DMS 273 treated with DMSO at 0.1 percent for 48 hours (cell line): ENCODE results near the gene UBXN11.
"Not testable (repeated sequence)": the region's sequence is repeated elsewhere in the genome, so short reads cannot be mapped to it uniquely, and the experiment has no call there.

ENCODE experiments used
- DNase-seq: peaks from one replicate; lab custom pipeline; 2025; lab: John Stamatoyannopoulos, UW

UBXN11 gene

DNA sequence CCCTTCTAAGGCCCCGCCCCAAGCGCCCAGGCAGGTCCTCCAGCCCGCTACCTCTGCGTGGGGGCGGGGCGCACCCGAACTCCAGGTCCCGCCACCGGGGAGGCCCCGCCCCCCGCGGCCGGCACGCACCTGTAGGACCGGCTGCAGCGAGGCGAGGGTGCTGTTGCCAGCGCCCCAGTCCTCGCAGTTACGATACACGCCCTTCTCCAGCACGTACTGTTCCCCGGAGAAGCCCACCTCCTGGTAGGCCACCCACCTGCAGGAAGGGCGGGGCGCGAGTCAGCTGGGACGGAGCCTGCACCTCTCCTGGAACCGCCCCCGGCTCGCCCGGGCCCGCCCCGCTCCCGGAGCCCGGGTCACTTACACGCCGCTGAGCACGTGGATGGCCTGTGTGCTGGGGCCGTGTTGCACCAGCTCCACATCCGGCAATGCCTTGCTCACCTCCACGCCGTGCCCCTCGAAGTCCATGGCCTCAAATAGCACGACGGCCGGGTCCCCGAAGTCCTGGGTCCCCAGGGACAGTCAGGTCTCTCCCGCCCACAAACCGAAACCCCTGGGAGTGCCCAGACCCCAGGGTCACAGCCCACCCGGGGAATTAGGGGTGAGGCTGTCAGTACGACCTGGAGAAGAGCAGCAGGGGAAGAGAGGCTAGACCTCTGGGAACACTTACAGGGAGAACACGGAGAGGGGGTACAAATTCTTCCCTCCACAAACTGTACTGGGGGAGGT is 30.2 kb upstream of the UBXN11 start:
- DNase-seq: no peak

DNA sequence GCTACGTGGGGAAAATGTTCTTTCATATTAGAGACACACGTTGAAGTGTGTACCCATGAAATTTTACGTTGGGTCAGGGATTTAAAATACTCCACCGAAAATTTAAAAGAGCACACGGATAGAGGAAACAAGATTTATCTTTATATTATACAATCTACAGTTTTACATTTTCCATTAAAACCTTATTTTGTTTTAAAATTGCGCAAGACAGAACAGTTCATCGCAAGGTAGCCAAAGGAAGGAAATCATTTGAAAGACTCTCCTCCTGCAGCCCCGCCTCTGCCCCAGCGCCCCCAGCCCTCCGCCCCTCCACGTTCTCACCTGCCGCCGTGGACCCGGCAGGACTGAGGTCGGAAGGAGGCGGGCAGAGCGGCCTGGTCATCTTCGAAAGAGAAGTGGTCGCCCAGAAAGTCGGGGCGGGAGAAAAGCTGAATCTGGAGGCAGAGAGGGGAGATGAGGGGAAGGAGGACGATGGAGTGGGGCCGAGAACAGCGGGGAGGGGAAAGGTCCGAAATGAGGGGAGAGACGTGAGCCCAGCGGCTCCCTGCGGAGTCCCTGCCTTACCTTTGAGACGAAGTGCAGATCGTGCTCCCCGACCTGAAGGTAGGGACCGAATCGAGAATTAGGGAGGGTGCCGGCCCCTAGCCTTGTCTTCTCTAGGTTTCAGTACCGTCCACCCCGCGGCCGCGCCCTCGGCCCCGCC is 29.5 kb upstream of the UBXN11 start:
- no peak for DNase-seq

DNA sequence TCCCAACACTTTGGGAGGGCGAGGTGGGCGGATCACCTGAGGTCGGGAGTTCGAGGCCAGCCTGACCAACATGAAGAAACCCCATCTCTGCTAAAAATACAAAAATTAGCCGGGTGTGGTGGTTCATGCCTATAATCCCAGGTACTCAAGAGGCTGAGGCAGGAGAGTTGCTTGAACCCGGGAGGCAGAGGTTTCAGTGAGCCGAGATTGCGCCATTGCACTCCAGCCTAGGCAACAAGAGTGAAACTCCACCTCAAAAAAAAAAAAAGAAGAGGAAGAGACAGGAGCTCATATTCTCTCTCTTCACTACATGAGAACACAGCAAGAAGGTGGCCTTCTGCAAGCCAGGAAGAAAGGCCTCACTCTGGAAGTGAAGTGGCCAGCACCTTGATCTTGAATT is 26.9 kb upstream of the UBXN11 start:
- DNase-seq: not testable (repeated sequence)

DNA sequence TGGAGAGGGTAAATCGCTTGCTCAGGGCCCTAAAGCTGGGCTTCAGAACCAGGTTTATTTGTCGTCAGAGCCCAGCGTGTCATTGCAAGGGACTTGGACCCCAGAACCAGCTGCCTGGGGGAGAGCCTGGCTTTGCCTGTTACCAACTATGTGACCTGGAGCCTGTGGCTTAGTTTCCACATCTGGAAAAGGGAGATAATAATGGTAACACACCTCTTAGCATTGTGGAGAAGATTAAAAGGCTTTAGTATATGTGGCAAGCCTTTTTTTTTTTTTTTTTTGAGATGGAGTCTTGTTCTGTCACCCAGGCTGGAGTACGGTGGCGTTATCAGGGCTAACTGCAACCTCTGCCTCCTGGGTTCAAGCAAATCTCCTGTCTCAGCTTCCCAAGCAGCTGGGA is 23.8 kb upstream of the UBXN11 start:
- DNase-seq: no peak

DNA sequence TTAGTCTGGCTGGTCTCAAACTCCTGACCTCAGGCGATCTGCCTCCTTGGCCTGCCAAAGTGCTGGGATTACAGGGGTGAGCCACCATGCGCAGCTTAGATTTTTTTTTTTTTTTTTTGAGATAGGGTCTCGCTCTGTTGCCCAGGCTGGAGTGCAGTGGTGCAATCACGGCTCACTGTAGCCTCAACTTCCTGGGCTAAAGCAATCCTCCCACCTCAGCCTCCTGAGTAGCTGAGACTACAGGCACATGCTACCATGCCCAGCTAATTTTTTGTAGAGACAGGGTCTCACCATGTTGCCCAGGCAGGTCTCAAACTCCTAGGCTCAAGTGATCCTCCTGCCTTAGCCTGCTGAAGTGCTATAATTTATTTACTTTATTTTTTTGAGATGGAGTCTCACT is 22.9 kb upstream of the UBXN11 start:
- DNase-seq: not testable (repeated sequence)

DNA sequence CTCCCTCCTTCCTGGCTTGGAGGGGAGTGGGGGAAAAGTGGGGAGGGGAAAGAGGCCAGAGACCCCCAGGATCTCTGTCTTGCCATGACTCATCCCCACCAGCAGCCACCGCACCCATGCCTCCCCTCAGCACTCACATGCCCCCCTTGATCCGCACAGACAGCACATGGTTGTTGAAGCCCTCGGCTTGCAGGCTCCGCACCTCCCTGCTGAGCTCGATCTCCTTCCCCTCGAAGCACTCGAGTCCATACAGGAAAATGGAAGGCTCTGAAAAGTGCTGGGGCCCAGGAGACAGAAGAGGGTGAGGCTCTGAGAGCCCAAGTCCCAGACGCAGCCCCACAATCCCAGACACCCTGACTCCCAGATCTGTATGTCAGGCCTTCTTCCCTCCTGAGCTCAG is 22.2 kb upstream of the UBXN11 start:
- no peak for DNase-seq

DNA sequence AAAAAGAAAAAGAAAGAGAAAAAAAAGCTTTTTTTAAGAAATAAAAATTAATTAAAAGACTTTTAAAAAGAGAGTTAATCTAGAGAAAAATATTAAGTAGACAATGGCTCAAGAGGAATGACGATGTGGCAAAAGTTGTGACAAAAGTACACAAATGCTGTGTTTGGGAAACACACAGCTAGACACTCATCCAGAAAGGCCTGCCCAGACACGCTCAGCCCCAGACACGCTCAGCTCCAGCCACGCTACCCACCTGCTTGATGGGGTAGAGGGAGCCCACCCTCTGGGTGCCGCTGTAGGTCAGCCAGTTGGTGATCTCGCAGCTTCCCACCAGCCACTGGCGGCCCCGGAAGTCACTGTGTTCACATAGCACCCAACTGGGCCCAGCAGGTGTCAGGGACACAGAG is 21.5 kb upstream of the UBXN11 start:
- no peak for DNase-seq

DNA sequence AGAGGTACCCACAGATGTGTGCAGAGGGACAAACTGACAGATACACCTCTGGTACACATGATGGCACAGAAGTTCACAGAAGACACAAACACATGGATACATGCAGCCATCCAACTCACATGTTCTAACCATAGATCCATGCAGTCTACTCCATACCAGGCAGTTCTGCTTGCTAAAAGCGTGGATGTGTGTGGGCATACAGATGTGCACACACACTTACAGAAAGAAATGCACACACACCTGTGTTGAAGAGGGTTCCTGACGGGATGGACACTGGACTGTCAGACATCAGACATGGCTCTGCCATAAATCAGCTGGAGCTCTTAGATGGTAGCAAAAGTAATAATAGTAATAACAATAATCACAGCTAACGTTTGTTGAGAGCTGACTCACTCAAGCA is 18.1 kb upstream of the UBXN11 start:
- no peak for DNase-seq

DNA sequence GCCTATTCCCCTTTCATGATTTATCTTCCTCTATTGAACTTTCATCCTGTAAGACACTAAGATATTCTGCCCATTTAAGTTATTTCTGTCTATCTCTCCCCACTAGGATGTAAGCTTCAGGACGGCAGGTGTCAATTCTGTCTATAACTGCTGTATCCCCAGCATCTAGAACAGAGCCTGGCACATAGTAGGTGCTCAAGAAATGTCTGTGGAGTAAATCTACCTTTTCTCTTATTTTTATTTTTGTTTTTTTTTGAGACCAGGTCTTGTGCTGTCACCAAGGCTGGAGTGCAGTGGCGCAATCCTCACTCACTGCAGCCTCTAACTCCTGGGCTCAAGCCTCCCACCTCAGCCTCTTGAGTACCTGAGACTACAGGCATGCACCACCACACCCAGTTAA is 16.9 kb upstream of the UBXN11 start:
- DNase-seq: no peak

DNA sequence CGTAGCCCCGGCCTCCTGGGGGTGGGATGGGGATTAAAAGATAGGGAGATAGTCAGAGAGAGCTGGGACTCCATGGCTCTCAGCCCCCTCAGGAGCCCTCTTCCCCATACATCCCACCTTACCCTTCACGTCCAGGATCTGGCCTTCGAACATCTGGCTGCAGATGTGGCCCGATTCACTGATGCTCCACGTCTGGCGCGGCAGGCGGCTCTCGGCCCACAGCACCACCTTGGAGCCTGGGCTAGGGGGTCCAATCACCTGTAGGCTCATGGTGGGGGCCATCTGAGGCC is 15.6 kb upstream of the UBXN11 start:
- no peak for DNase-seq

DNA sequence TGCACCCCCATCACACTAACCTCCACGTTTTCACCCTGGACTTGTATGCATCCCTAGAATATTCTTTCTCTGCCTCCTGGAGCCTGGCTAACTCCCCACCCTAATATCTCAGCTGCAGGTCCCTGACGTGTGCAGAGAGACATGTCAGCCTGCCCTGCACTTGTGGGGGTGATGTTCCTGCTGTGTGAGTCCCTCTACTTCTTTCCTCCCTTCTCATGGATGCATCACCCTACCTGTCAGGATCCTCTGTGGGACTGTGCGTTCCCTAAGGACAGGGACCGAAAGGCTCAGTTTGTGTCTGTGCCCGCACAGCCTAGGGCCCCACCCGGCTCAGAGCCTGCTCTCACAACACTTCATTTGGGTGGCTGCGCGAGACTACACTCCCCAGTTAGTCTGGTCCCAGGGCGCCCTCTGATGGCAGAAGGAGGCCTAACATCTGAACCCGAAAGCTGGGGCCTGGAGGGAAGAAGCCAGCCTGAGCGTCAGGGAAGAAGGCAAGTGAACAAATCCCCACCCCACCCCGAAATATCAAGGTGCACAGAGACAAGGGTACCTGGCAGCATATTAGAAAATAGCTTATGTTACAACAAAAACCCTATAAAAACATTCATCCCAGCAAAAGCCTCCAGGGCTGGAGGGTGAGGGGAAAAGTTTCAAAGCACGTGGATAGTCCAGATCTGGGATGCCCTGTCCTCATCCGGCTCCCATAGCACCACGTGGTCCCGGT is 15.0 kb upstream of the UBXN11 start:
- peak; percentile 53 for DNase-seq

DNA sequence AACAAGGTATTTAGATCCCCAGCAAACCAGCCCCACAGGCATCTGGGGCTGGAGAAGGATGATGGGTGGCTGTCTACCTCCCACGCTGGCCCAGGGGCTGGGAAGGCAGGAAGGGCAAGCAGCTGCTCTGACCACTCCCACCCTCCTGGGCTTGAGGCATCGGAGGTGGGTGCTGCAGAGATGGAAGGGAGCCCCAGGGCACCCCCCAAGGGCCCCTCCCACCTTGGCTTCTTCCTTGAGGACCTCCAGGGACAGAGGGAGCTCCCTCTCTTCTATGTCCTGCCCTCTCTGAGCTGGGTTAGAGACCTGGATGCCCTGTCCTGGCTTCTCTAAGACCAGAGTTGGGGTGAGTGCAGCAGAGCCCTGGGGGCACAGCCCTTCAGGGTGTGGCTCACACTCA is 14.5 kb upstream of the UBXN11 start:
- no peak for DNase-seq

DNA sequence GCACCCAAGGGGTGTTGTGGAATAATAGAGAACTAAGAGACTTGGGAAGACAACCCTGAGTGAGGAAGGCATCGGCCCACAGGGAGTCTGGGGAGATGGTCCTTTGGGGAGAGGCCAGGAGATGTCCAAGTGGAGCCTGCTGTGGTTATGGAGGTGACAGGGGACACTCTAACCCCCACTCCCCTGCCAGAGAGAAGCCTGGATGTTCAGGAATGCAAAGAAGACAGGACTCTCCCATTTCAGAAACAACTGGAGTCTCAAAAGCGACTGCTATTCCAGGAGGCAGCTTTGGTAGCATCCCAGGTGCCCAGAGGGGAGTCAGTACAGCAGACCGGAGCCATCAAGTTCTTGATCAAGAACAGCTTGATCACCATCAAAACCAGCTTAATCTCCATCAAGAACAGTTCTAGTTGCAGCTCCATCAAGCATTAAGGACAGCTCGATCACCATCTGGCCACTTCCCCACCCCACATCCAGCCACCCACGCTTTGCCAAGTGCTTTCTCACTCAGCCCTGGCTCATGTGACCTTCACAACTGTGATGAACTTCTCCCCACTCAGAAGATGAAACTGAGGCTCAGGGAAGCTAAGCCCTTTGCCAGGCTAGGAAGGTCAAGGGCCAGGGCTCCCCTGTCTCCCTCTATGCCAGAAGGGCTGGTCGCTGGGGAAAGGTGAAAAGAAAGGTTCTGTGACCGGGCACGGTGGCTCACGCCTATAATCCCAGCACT is 12.1 kb upstream of the UBXN11 start:
- peak; percentile 40 for DNase-seq

DNA sequence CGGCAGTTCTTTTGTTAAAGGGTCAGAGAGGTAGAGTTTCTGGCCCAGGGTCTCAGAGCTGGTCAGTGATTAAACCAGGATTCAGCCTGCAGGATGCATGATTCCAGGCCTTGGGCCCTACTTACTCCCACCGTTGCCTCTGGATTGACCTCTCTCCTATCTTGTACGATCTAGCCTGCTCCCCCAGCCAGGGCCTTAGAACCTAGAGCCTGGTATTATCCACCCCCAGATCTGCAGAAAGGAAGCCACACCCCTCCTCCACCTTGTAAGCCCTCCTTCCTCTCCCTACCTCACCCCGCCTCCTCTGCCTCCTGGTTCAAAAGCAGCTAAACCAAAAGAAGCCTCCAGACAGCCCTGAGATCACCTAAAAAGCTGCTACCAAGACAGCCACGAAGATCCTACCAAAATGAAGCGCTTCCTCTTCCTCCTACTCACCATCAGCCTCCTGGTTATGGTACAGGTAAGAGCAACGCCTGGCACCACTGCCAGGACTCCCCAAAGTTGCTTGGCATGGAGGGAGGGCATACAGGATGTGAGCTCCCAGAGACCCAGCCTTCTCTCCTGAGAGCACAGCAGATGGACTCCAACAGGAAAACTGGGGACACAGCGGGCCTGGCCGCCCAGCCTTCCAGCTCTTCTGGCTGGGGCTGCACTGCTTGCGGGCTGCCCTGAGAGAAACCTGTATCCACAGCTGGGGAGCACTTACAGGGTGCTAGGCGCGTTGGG is 11.3 kb upstream of the UBXN11 start, which contains the start of gene CD52:
Gene CD52 (plus strand): TSS at position 347 of the 726 bp plus-strand sequence. CDS start 60 bp downstream, at position 407.
- no peak for DNase-seq

DNA sequence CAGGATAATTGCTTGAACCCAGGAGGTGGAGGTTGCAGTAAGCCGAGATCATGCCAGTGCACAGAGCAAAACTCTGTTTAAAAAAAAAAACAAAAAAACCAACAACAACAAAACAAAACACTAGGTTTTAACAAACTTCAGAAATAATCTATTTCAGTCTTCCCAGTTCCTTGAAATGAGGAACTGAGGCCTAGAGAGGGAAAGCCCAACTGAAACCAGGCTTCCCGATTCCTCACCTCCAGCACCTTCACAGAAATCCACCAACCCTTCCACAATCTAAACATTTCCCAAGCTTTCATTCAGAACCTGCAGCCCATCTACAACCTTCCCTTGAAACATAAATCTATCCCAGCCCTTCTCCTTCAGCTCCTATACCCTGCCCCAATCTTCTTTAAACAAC is 10.7 kb upstream of the UBXN11 start:
- DNase-seq: no peak

DNA sequence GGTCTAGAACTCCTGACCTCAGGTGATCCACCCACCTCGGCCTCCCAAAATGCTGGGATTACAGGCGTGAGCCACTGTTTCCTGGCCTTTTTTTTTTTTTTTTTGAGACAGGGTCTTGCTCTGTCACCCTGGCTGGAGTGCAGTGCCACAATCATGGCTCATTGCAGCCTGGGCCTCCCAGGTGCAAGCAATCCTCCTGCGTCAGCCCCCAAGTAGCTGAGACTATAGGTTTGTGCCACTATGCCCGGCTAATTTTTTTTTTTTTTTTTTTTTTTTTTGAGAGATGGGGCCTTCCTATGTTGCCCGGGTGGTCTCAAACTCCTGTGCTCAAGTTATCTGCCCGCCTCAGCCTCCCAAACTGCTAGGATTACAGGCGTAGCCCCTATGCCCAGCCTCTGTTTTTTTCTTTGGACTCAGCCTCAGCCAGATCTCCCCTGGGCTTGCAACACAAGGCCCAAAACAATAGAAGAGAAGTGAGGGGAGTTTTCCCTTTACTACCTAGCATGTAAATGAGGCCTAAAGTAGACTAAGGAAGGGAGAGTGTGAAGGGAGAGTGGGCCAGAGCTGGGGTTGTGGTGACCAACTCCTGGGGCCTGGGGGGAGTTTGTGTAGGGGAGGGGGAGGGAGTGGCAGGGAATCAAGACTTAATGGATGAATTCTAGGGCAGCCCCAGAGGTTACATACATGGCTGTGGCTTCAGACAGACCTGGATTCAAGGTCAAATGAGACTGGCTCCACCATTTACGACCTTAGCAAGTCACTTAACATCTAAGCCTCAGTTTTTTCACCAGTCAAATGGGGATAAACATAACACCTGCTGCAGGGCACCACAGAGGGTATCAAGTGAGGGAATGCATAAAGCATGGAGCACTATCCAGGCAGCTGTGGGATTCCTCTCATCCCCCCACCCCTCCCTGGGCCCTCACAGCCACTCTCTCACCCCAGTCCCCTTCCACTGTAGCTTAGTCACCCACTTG is 9.7 kb upstream of the UBXN11 start:
- no peak for DNase-seq

DNA sequence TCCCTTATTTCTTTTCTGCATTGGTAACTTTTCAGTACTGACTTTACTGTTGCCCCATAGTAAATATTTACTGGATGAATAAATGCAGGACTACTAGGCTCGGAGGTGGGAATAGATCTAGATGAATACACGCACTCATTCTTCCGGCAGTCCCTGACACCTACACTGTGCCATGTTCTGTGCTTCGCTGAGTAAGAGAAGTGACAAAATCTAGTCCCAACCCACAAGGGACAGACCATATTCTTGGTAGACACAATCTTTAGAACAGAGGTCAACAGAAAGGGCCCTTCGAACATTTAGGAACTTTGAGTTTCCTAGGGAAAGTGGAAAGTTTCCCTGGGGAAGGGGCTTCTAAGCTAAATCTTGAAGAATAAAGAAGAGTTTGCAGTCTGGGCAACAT is 8.1 kb upstream of the UBXN11 start:
- no peak for DNase-seq

DNA sequence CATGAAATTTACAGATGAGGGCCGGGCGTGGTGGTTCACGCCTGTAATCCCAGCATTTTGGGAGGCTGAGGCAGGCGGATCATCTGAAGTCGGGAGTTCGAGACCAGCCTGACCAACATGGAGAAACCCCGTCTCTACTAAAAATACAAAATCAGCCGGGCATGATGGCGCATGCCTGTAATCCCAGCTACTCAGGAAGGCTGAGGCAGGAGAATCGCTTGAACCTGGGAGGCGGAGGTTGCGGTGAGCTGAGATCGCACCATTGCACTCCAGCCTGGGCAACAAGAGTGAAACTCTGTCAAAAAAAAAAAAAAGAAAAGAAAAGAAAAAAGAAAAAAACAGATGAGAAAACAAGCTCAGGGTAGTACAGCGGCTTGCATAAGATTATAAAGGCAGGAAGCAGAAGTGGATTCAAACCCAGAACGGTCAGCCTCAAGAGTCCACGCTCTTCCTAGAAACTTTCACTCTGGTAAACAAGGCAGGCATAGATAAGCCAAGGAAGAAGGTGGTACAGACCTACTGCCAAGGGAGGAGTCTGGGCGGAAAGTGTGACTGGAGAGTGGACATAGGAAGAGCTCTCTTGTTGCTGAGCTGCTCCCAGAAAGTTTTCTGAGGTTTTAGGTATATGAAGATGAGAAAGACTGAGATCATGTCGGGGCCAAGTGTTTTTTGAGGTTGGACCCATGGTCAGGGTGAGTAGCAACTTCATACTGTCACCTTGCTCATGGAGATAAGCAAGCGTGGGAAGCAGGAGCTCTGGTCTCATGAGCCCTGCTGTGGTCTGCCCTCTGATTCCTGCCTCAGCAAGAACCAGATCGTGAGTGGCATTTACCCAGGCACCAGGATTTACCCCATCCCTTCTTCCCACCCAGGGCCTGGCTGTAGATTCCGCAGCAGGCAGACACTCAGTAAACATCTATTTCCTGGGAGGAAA is 1.8 kb upstream of the UBXN11 start:
- not testable (repeated sequence) for DNase-seq

DNA sequence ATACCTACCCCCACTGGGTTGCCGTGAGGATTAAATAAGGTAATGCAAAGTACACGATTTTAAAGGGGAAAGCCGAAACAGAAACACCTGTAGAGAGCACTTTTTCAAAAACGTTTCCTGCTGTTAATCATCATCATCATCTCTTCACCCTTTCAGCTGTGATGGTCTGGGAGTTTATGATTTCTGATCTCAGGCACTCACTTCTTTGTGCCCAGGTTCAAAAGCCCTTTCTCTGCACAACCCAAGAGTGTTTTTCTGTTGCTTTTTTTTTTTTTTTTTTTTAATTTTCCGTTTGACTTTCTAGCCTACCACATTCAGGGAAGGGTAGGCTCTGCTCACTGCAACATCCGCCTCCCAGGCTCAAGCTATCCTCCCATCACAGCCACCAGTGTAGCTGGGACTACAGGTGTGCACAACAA is 936 bp upstream of the UBXN11 start:
- DNase-seq: no peak
